ENCODE results near the gene HAPLN3.

The HAPLN3 gene

GRCh38 chr15:88894348-88894818 is 961 bp downstream of the HAPLN3 start:
- DNase-seq (ENCODE audit: low spot score): peak; percentile 83

GRCh38 chr15:88891540-88892254 is 3.6 kb downstream of the HAPLN3 start:
- DNase-seq (ENCODE audit: low spot score): no peak

GRCh38 chr15:88890495-88890894 is 4.8 kb downstream of the HAPLN3 start:
- no peak for DNase-seq (ENCODE audit: low spot score)

- DNase-seq (ENCODE audit: low spot score): no peak
These were observed 6.6 kb downstream of the HAPLN3 start for GRCh38 chr15:88888719-88889118.

- no peak for DNase-seq (ENCODE audit: low spot score)
These were observed 8.2 kb downstream of the HAPLN3 start for GRCh38 chr15:88887068-88887580.

- DNase-seq (ENCODE audit: low spot score): no peak
These were observed 12.6 kb downstream of the HAPLN3 start for GRCh38 chr15:88882785-88883184.

GRCh38 chr15:88881775-88882174 is 13.6 kb downstream of the HAPLN3 start:
- no peak for DNase-seq (ENCODE audit: low spot score)

GRCh38 chr15:88880944-88881740 is 14.2 kb downstream of the HAPLN3 start:
- DNase-seq (ENCODE audit: low spot score): no peak

GRCh38 chr15:88878720-88879184 is 16.6 kb downstream of the HAPLN3 start:
- peak; percentile 87 for DNase-seq (ENCODE audit: low spot score)

GRCh38 chr15:88877906-88878305 is 17.4 kb downstream of the HAPLN3 start:
- no peak for DNase-seq (ENCODE audit: low spot score)

GRCh38 chr15:88877415-88877814 is 17.9 kb downstream of the HAPLN3 start:
- no peak for DNase-seq (ENCODE audit: low spot score)

- no peak for DNase-seq (ENCODE audit: low spot score)
These were observed 18.8 kb downstream of the HAPLN3 start for GRCh38 chr15:88876573-88876972.

- no peak for DNase-seq (ENCODE audit: low spot score)
These were observed 20.7 kb downstream of the HAPLN3 start for GRCh38 chr15:88874684-88875083.

- no peak for DNase-seq (ENCODE audit: low spot score)
These were observed 21.1 kb downstream of the HAPLN3 start for GRCh38 chr15:88874275-88874674.

GRCh38 chr15:88873786-88874185 is 21.6 kb downstream of the HAPLN3 start:
- DNase-seq (ENCODE audit: low spot score): no peak

- DNase-seq (ENCODE audit: low spot score): no peak
These were observed 22.6 kb downstream of the HAPLN3 start for GRCh38 chr15:88872706-88873105.

GRCh38 chr15:88872106-88872505 is 23.2 kb downstream of the HAPLN3 start:
- DNase-seq (ENCODE audit: low spot score): no peak

- no peak for DNase-seq (ENCODE audit: low spot score)
These were observed 24.0 kb downstream of the HAPLN3 start for GRCh38 chr15:88871313-88871712.

GRCh38 chr15:88866295-88866881 is 29.0 kb downstream of the HAPLN3 start:
- no peak for DNase-seq (ENCODE audit: low spot score)

- DNase-seq (ENCODE audit: low spot score): no peak
These were observed 29.7 kb downstream of the HAPLN3 start for GRCh38 chr15:88865498-88866099.

GRCh38 chr15:88864861-88865497 is 30.4 kb downstream of the HAPLN3 start:
- no peak for DNase-seq (ENCODE audit: low spot score)

- DNase-seq (ENCODE audit: low spot score): no peak
These were observed 31.9 kb downstream of the HAPLN3 start for GRCh38 chr15:88863412-88863811.
